GM12873 (cell line): Measurements from ENCODE around the gene WASHC3.

ENCODE experiments used
- TF ChIP-seq, protein P1 (sequence below): IDR thresholded peaks from 2 replicates; pipeline ENCODE4 v1.5.1; 2012; ENCODE audit warnings: low read depth, mild to moderate bottlenecking, moderate library complexity, low read length, control low read depth; ENCODE audit not compliant: insufficient read depth; ENCODE audit errors: missing control alignments

WASHC3 gene

DNA sequence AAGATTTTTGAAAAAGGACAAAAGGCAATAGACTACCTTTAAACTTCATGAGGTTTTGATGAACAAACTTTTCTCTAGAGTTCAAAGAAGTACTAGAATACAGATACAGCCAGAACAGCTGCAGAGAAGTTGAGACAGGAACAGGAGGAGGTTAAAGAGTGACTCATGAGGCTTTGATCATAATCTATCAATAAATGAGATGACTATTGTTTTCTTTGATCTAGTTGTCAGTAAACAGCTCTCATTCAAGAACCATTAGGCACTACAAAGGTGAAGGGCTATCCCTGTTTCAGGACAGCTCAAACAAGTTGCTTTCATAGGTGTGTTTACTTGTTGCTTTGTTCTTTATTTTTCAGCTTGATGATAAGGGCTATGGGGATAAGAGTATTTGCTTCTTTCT is 2.4 kb downstream of the WASHC3 start:
- TF ChIP-seq, protein P1, sequence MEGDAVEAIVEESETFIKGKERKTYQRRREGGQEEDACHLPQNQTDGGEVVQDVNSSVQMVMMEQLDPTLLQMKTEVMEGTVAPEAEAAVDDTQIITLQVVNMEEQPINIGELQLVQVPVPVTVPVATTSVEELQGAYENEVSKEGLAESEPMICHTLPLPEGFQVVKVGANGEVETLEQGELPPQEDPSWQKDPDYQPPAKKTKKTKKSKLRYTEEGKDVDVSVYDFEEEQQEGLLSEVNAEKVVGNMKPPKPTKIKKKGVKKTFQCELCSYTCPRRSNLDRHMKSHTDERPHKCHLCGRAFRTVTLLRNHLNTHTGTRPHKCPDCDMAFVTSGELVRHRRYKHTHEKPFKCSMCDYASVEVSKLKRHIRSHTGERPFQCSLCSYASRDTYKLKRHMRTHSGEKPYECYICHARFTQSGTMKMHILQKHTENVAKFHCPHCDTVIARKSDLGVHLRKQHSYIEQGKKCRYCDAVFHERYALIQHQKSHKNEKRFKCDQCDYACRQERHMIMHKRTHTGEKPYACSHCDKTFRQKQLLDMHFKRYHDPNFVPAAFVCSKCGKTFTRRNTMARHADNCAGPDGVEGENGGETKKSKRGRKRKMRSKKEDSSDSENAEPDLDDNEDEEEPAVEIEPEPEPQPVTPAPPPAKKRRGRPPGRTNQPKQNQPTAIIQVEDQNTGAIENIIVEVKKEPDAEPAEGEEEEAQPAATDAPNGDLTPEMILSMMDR: no peak

DNA sequence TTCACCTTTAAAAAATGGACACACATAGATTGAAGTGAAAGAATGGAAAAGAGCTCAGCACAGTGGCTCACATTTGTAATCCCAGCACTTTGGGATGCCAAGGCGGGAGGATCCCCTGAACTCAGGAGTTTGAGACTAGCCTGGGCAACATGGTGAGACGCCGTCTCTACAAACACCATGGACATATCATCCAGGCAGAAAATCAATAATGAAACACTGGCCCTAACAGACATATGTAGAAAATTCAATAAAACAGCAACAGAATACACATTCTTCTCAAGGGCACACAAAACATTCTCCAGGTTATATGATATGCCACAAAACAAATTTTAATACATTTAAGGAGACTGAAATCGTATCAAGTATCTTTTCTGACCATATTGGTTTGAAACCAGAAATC is 7.4 kb downstream of the WASHC3 start:
- TF ChIP-seq, protein P1: no peak

DNA sequence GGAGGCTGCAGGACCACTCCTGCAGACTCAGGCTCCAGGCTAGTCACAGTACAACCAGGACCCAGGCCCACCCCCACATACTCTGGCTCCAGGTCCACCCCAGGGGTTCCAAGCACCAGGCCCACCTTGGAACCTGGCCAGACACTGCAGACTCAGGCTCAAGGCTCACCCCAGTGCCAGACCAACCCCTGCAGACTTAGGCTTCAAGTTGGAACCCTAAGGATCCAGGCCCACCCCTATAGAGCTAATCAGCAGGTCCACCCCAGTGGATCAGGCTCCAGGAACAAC is 8.8 kb downstream of the WASHC3 start:
- TF ChIP-seq, protein P1: no peak

DNA sequence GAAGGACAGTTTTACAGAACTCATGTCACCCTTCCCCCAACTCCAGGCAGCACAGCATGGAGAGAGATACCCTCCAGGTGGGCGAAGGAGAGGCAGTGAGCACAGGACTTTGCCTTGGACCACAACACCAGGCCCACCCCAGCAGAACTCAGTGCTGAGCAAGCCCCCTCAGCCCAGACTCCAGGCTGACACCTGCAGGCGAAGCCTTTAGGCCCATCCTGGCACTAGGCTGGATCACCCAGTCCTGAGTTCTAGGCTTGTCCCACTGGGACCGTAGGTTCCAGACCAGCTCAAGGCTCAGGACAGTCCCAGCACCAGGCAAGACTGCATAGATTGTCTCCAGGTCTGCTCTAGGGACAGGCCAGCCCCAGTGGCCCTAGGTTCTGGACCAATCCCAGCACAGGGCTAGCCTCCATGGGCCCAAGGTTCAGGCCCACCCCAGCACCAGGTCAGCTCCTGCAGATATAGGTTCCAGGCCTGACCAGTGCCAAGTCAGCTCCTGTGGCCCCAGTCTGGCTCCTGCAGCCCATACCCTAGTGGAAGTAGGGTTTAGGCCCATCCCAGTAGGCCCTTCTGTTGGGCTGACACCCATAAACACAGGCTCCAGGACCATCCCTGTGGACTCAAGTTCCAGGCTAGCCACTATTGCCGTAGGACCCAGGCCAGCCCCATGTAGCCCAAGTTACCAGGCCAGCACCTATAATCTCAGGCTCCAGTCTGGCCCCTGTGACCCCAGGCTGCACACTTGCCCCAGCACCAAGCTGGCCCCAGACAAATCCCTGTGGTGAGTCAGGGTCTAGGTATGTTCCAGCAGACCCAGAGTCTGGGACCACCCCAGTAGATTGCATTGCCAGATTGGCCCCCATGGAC is 9.4 kb downstream of the WASHC3 start:
- TF ChIP-seq, protein P1: peak; percentile 21

DNA sequence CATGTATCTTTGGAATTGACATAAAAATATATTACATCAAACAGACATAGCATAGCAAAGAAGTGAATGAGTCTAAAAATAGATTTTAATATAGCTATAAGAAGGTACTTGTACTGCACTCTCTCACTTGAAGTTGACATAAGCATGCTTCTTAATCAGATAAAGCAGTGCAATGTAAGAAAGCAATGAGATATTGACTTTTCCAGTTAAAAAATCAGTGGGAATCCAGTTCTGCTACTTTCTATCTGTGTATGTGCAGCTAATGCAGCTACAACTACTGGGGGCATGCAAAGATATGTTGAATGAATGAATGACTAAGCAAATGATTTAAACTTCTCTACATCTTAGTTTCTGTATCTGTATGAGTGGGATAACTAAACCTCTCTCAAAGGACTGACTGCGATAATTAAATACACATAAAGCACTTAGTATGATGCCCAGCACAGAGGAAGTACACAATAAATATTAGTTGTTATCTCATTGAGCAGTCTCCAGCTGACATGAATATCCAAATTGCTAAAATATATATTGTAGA is 10.3 kb downstream of the WASHC3 start:
- TF ChIP-seq, protein P1: no peak

DNA sequence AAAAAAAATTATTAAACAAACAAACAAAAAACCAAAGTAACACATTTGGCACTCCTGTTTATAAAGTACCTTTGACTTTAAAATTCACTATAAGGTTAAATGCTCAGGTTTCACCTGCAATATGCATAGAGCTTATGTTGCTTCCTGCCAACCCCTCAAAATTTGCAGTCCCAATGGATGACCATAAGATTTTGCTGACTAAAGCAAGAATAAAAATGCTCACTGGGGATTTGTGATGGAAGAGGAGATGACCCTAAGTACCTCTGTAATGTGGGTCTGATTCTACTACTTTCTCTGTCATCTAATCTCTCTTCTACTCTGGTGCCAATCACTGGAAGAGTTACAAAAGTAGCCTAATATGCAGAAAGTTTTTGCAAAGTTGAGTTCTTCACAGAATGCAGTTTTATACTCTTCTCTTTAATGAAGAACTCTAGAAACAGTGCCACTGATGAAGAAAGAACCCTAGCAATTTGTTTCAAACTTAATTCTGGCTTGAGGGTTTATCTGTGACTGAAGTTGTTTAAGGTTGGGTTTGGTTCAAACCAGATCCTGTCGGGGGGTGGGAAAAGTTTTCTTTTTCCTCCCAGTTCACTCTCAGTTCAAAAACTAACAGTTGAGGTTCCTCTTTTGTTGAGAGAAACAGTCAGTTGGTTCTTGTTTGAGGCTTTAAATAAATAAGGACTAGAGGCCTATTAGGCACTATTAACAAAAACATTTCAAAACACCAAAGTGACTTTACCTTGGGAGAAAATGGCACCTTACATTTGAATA is 10.9 kb downstream of the WASHC3 start:
- TF ChIP-seq, protein P1: no peak

DNA sequence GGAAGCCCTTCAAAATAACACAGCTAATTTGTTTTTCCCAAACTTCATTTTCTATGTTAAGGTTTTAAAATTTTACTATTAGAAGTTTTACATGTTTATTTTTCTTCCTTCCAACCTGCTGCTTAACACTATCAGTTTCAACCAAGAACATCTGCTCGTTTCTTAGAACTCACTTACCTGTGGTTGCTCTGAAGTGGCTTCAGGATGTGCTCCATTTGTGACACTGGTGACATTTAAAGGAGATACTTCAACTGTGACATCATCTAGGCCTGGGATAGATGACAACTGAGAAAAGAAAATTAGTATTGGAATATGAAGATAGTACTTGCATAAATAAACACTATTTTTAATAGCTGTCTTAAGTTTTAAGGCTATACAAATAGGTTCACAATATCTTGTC is 17.9 kb downstream of the WASHC3 start:
- TF ChIP-seq, protein P1: no peak
